Stromal cell of bone marrow (primary cell): ENCODE results near the gene KANK4.
"Not testable (repeated sequence)": the region's sequence is repeated elsewhere in the genome, so short reads cannot be mapped to it uniquely, and the experiment has no call there.

Source experiments
- DNase-seq: peaks from one replicate; pipeline ENCODE4 v3.0.0-alpha.2; 2012; ENCODE audit warnings: low read depth

Gene KANK4

GRCh38 chr1:62237950-62238374, 81.3 kb downstream of the KANK4 start:
- no peak for DNase-seq

DNA sequence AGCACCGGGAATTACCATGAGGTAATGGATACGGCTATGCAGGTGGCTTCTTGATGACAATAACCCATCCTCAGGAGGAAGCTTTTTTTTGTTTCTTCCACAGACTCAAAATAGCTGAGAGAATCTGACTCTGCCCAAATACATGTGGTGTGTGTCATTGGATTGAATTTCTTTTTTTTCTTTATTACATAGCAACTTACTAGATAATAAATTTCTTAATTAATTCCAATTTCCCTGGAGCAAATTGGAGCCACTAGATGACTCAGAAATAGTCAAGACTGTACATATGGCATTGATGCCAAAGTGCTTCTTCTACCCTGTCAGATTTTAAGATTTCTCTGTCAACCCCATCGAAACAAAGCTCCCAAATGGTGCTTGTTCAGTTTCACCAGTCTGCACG, 81.9 kb downstream of the KANK4 start:
- DNase-seq = no peak

- no peak for DNase-seq
These were observed 83.7 kb downstream of the KANK4 start for GRCh38 chr1:62235576-62235975.

GRCh38 chr1:62234688-62235087, 84.5 kb downstream of the KANK4 start:
- no peak for DNase-seq

- no peak for DNase-seq
These were observed 85.2 kb downstream of the KANK4 start for GRCh38 chr1:62233926-62234450.

GRCh38 chr1:62232871-62233278, 86.4 kb downstream of the KANK4 start:
- no peak for DNase-seq

- DNase-seq = peak; percentile 9
These were observed 88.5 kb downstream of the KANK4 start for GRCh38 chr1:62230718-62231117.

GRCh38 chr1:62229932-62230331, 89.3 kb downstream of the KANK4 start:
- no peak for DNase-seq

GRCh38 chr1:62229468-62229867, 89.8 kb downstream of the KANK4 start:
- no peak for DNase-seq

DNA sequence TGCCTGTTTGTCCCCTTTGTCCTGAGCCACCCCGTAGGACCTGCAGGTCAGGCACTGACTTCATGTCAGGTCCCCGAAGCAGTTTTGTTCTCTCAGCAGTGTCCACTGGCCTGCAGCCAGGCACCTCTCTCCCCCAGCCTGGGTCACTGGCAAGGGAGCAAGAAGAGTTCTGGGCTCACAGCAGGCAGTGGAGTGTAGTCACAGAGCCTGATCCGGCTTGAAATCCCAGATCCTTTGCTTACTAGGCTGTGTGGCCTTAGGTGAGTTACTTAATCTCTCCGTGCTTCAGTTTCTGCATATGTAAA, 90.4 kb downstream of the KANK4 start:
- DNase-seq = no peak

GRCh38 chr1:62228136-62228882, 90.9 kb downstream of the KANK4 start:
- DNase-seq = no peak

DNA sequence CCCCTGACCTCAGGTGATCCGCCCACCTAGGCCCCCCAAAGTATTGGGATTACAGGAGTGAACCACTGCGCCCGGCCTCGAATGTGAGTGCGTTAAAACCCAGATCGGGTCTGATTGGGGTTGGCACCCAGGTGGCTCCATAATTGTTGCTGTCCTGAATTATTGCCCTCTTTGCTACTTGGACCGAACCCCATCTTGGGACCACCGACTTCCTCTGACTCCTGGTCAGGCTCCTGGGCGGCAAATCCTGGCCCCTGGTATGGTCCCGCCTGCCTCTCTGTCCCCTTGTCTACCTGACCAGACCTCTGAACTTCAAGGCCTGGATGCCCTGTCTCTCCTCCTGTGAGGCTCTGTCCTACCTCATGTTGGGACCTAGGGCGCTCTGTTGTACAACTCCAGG, 91.7 kb downstream of the KANK4 start:
- no peak for DNase-seq

DNA sequence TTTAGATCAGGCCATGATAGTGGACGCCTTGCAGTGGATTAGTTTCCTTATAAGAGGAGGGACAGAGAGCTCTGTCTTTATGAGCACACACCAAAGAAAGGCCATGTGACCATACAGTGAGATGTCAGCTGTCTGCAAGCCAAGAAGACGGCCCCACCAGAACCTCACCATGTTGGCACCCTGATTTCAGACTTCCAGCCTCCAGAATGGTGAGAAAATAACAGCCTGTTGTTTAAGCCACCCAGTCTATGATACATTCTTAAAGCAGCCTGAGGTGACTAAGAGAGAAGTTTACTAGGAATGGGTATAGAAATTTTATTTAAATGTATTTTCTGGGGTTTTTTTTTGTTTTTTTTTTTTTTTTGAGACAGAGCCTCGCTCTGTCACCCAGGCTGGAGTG, 95.1 kb downstream of the KANK4 start:
- DNase-seq = no peak

GRCh38 chr1:62222321-62222720, 96.9 kb downstream of the KANK4 start:
- no peak for DNase-seq

DNA sequence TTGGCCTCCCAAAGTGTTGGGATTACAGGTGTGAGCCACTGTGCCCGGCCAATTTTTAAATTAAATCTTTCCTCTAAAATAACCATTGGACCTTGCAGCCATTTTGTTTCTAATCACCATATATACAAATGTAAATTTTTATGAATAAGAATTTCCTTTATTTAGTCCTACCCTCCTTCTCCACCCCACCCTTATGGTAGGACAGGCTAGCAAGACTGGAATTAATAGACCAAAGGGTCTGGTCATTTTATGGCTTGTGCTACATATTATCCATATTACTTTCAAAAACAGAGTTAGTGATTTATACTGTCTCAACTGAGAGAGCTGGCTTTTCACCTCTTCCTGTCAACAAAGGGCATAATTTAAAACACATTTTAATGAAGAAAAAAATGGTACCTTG, 98.1 kb downstream of the KANK4 start:
- no peak for DNase-seq

DNA sequence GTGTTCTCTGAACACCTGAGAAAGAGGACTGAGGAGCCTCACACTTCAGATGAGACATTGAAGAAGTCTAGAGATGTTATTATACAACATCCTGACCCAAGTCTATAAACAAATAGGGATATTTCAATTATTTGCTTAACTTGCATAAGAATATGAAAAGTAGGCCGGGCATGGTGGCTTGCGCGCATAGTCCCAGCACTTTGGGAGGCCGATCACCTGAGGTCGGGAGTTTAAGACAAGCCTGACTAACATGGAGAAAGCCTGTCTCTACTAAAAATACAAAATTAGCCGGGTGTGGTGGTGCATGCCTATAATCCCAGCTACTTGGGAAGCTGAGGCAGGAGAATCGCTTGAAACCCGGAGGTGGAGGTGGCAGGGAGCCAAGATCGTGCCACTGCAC, 98.8 kb downstream of the KANK4 start:
- DNase-seq = not testable (repeated sequence)

DNA sequence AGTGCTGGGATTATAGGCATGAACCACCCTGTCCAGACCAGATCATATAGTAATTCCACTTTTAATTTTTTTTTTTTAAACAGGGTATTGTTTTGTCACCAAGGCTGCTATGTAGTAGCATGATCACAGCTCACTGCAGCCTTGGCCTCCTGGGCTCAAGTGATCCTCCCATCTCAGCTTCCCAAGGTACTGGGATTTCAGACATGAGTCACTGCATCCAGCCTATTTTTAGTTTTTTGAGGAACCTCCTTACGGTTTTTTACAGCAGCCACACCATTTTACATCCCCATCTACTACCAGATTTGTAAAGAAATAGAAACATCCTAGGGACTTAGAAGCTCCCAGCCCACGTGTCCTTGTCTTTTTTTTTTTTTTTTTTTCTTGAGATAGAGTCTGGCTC, 100.6 kb downstream of the KANK4 start:
- DNase-seq = no peak

DNA sequence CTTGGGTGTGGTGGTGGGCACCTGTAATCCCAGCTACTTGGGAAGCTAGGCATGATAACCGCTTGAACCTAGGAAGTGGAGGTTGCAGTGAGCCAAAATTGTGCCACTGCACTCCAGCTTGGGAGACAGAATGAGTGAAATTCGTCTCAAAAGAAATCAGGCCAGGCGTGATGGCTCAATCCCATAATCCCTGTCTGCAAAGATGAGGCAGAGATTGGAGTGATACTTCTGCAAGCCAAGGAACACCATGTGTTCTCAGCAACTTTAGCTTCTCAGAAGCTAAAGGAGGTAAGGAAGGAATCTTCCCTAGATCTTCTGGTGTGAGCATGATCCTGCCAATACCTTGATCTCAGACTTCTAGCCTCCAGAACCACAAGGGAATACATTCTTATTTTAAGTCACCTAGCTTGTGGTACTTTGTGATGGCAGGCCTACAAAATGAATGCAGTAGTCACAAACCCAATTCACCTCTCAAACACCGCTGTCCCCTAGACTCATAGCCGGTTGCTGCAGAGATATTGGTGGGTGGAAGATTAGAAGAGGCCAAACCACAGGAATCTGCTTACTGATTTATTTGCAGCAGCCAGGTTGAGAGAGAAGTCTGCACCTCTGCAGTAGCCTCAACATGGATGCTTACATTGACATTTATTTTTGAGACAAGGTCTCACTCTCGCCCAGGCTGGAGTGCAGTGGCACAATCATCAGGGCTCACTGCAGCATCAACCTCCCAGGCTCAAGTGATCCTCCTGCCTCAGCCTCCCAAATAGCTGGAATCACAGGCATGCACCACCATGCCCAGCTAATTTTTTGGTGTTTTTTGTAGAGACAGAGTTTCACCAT, 105.9 kb downstream of the KANK4 start:
- DNase-seq = no peak

GRCh38 chr1:62212411-62212810, 106.8 kb downstream of the KANK4 start:
- no peak for DNase-seq

GRCh38 chr1:62210960-62211359, 108.3 kb downstream of the KANK4 start:
- DNase-seq = no peak

DNA sequence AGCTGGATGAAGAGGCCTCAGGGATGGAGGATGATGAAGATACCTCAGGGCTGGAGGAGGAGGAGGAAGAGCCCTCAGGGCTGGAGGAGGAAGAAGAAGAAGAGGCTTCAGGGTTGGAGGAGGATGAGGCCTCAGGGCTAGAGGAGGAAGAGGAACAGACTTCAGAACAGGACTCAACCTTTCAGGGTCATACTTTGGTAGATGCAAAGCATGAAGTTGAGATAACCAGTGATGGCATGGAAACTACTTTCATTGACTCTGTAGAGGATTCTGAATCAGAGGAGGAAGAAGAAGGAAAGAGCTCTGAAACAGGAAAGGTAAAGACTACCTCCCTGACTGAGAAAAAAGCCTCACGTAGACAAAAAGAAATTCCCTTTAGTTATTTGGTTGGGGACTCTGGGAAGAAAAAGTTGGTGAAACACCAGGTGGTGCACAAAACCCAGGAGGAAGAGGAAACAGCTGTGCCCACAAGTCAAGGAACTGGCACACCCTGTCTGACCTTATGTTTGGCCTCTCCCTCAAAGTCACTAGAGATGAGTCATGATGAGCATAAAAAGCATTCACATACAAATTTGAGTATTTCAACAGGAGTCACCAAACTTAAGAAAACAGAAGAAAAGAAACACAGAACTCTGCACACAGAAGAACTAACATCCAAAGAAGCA, 109.2 kb downstream of the KANK4 start:
- peak; percentile 13 for DNase-seq

DNA sequence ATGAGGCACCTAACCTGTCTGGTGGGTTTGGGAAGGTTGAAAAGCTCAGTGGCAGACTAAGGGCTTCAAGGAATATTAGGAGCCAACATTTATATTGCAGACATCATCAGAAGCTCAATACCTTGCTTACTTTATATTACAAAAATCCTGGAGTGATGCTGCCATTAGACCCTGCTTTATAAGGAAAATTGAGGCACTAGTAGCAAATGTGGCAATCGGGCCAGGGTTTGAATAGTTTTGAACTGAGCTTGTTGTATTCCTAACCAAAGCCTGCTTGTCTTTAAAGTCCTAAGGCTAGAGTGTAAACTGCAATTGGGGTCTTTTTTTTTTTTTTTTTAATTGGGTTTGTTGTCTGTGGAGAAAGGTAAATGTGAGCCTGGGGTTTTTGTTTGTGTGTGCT, 110.3 kb downstream of the KANK4 start:
- no peak for DNase-seq

GRCh38 chr1:62208087-62208486, 111.1 kb downstream of the KANK4 start:
- no peak for DNase-seq
